Chondrocyte (in vitro differentiated cells): ENCODE results near the gene MFSD2A. TPM values are rescaled to one million over a fixed set of nuclear protein-coding genes. Genes with fewer than 3 reads are reported as not detected.

Experiments used
- DNase-seq: peaks from one replicate; pipeline ENCODE4 v3.0.0; 2021; ENCODE audit warnings: mixed read lengths, low spot score
- H3K27ac Mint-ChIP-seq: one replicate; pipeline ENCODE4 v1.8.0; 2021; ENCODE audit warnings: mild to moderate bottlenecking, moderate library complexity, mixed read lengths; ENCODE audit not compliant: unreplicated experiment
- H3K27me3 Mint-ChIP-seq: 2 replicates; pipeline ENCODE4 v1.8.0; 2021; ENCODE audit warnings: low read depth, mixed read lengths
- H3K36me3 Mint-ChIP-seq: 2 replicates; pipeline ENCODE4 v1.8.0; 2021; ENCODE audit warnings: low read depth, mixed read lengths
- H3K4me1 Mint-ChIP-seq: 2 replicates; pipeline ENCODE4 v1.8.0; 2021; ENCODE audit warnings: low read depth, mild to moderate bottlenecking, mixed read lengths
- H3K4me3 Mint-ChIP-seq: one replicate; pipeline ENCODE4 v1.8.0; 2021; ENCODE audit warnings: mild to moderate bottlenecking, moderate library complexity, mixed read lengths; ENCODE audit not compliant: unreplicated experiment
- H3K9me3 Mint-ChIP-seq: 2 replicates; pipeline ENCODE4 v1.8.0; 2021; ENCODE audit warnings: low read depth, mixed read lengths
- CTCF ChIP-seq: fragments of 200-600 bp; sonication (generic); IDR thresholded peaks from 2 replicates; pipeline ENCODE4 v1.5.0; 2021; ENCODE audit warnings: antibody characterized with exemption, mild to moderate bottlenecking, moderate library complexity
- total RNA-seq: library from RNA; stranded (reverse); gene quantifications from 3 replicates; pipeline ENCODE4 v1.2.1, GENCODE V29; 2021

The MFSD2A gene
- total RNA-seq, 1 donor from 2014 or later = 1.4 TPM

DNA sequence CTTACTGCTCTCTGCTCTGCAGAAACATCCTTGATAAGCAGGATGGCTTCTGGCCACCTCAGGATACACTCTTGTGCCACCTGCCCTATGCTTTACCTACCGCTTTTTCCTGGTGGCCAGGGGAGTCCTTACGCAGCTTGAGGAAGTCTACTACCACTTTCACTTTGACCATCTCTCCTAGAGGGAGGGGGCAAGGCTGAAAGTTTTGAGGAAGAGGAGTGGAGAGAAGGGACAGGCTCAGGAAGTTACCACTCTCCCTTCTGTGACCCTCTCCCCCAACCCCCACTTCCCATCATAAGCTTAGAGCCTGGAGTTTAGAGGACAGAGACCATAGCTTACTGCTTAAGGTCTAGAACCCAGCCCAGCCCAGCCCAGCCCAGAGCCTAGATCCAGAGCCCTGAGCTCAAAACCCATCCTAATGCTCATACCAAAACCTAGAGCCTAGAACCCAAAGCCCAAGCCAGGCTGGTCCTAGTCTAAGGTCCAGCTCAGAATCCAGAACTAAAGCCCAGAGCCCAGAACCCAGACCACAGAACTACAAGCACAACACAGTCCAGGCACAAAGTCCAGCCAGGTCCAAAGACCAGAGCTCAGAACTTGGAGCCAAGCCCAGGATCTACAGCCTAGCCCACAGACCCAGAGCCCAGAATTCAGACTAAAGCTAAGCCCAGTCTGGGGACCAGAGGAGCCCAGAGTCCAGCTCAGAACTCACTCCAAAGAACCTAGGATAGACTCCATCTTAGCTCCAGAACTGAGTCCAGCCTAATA is 18.0 kb upstream of the MFSD2A start:
- Mint-ChIP-seq H3K27ac (no peak overlapping the region), H3K27me3 (peaks cover 8% of the 10 kb centered on the region), H3K36me3 (peaks cover 2% of the 10 kb centered on the region), H3K9me3 (peaks cover 2% of the 10 kb centered on the region), H3K4me3 (no peak overlapping the region), H3K4me1 (no peaks in the 10 kb centered on the region)
- no peak for TF ChIP-seq CTCF
- DNase-seq = no peak

- Mint-ChIP-seq H3K4me3 (no peak overlapping the region), H3K9me3 (peaks cover 2% of the 10 kb centered on the region), H3K27me3 (peaks cover 11% of the 10 kb centered on the region), H3K36me3 (peaks cover 2% of the 10 kb centered on the region), H3K4me1 (no peaks in the 10 kb centered on the region), H3K27ac (no peak overlapping the region)
- no peak for DNase-seq
- TF ChIP-seq CTCF = no peak
These were observed 16.1 kb upstream of the MFSD2A start for GRCh38 chr1:39938856-39939255.

DNA sequence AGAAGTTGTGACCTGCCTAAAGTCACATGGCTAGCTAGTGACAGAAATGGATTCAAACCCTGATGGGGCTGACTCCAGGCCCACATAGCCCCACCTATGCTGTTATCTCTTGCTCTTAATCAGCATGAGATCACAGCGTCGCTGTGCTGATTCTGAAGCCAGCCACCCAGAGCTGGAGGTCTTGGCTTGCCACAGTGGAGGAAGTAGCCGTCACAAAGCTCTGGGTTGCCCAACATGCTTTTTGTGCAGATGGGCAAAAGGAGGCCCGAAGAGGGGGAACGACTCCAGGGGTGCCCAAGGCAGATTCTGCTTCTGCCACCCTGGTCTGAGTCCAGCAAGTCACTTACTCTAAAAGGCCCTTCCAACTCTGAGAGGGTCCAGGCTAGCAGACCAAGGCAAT is 14.7 kb upstream of the MFSD2A start:
- H3K27ac Mint-ChIP-seq = no peak overlapping the region
- H3K36me3 Mint-ChIP-seq = peaks cover 2% of the 10 kb centered on the region
- no peaks in the 10 kb centered on the region for H3K4me1 Mint-ChIP-seq
- peaks cover 9% of the 10 kb centered on the region for H3K27me3 Mint-ChIP-seq
- H3K9me3 Mint-ChIP-seq = peaks cover 2% of the 10 kb centered on the region
- no peak for TF ChIP-seq CTCF
- H3K4me3 Mint-ChIP-seq = no peak overlapping the region
- no peak for DNase-seq

- Mint-ChIP-seq H3K27me3 (peaks cover 7% of the 10 kb centered on the region), H3K27ac (no peak overlapping the region), H3K9me3 (no peaks in the 10 kb centered on the region), H3K4me1 (no peaks in the 10 kb centered on the region), H3K36me3 (no peaks in the 10 kb centered on the region), H3K4me3 (no peak overlapping the region)
- no peak for TF ChIP-seq CTCF
- DNase-seq = no peak
These were observed 13.7 kb upstream of the MFSD2A start for GRCh38 chr1:39940980-39941871.

DNA sequence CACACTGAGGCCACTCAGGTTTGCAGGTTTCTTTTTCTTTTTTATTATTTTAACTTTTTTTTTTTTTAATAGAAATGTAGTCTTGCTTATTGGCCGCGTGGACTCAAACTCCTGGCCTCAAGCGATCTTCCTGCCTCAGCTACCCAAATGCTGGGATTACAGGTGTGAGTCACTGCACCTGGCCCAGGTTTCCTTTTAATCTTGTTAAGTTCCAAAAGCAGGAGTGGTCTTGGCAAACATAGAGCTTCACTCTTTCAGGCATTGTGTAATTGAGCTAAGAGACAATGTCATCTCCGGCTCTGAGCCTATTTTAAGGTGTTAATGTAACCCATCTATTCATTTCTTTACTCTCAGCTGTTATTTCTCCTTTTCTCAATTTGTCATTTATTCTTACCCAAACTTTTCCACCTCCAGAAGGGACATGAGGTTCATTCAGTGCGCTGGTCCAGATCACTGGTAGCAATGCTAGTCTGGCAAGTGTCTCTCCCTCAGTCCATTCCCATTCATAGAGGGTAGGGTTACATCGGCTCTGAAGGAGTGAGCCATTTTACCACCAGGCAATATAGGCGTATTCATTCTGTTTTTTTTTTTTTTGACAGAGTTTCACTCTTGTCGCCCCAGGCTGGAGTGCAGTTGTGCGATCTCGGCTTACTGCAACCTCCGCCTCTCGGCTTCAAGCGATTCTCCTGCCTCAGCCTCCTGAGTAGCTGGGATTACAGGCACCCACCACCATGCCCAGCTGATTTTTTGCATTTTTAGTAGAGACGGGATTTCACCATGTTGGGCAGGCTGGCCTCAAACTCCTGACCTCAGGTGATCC is 11.3 kb upstream of the MFSD2A start:
- TF ChIP-seq CTCF = no peak
- H3K4me1 Mint-ChIP-seq = no peaks in the 10 kb centered on the region
- H3K27me3 Mint-ChIP-seq = peaks cover 9% of the 10 kb centered on the region
- no peak overlapping the region for H3K4me3 Mint-ChIP-seq
- no peaks in the 10 kb centered on the region for H3K36me3 Mint-ChIP-seq
- no peak overlapping the region for H3K27ac Mint-ChIP-seq
- H3K9me3 Mint-ChIP-seq = no peaks in the 10 kb centered on the region
- DNase-seq = no peak
